Lung (tissue), 10 donors: ENCODE results near the gene RGPD6. TPM values are rescaled to one million over a fixed set of nuclear protein-coding genes. Genes with fewer than 3 reads are reported as not detected.
A peak's percentile ranks its signal among the peaks of the same experiment; 100 is the strongest.
"Not testable (repeated sequence)": the region's sequence is repeated elsewhere in the genome, so short reads cannot be mapped to it uniquely, and the experiment has no call there.

Experiments
- ATAC-seq: fragments of 200-7000 bp; cut with Tn5 transposase; one replicate; pipeline ENCODE4 v1.9.1; 2020; ENCODE audit warnings: moderate number of reproducible peaks; ENCODE audit not compliant: insufficient read depth, low FRiP score
- DNase-seq, 3 donors: peaks; one replicate each; pipeline ENCODE4 v3.0.0-alpha.2; 2013 to 2017
- H3K27ac ChIP-seq, 2 donors: one replicate each; pipeline ENCODE4 v1.5.1; 2013; ENCODE audit warnings: mild to moderate bottlenecking in 2 of 2, moderate library complexity in 2 of 2, control low read depth in 1 of 2, inconsistent platforms in 1 of 2, low read depth in 1 of 2, low read length in 1 of 2
- H3K27me3 ChIP-seq, 3 donors: one replicate each; pipeline ENCODE4 v1.5.1; 2013; ENCODE audit warnings: low read length in 2 of 3; ENCODE audit not compliant: control insufficient read depth in 3 of 3, insufficient read depth in 3 of 3
- H3K36me3 ChIP-seq, 4 donors: one replicate each; pipeline ENCODE4 v1.5.1; 2013; ENCODE audit warnings: low read length in 4 of 4, mild to moderate bottlenecking in 1 of 4, moderate library complexity in 1 of 4; ENCODE audit not compliant: control insufficient read depth in 4 of 4, insufficient read depth in 4 of 4
- H3K4me1 ChIP-seq, 5 donors: one replicate each; pipeline ENCODE4 v1.5.1; 2013; ENCODE audit warnings: low read length in 5 of 5, mild to moderate bottlenecking in 2 of 5, moderate library complexity in 1 of 5; ENCODE audit not compliant: control insufficient read depth in 5 of 5, insufficient read depth in 5 of 5
- H3K4me3 ChIP-seq: one replicate; pipeline ENCODE4 v1.5.1; 2013; ENCODE audit warnings: mild to moderate bottlenecking, control low read depth, moderate library complexity
- H3K9ac ChIP-seq, 2 donors: one replicate each; pipeline ENCODE4 v1.5.1; 2013; ENCODE audit warnings: low read length in 2 of 2, control low read depth in 1 of 2; ENCODE audit not compliant: insufficient read depth in 1 of 2
- H3K9me3 ChIP-seq, 4 donors: one replicate each; pipeline ENCODE4 v1.5.1; 2013; ENCODE audit warnings: low read length in 3 of 4, mild to moderate bottlenecking in 1 of 4, moderate library complexity in 1 of 4; ENCODE audit not compliant: control insufficient read depth in 4 of 4, insufficient read depth in 3 of 4
- WGBS, 2 donors: extraction: QIAGEN DNeasy Blood & Tissue Kit; methylation state at CpG; one replicate each; pipeline ENCODE4 v1.1.7; 2013; 5-methylcytosine and 5-hydroxymethylcytosine counted together
- polyA plus RNA-seq, 2 donors: library from polyadenylated mRNA; stranded (reverse); fragments of 200-250 nt; gene quantifications; one replicate each; pipeline ENCODE4 v1.2.1, GENCODE V29; 2013
- total RNA-seq, 2 donors: library from RNA; depleted of rRNA in 1 of 2; stranded (reverse); fragments of >200 nt in 1 of 2; gene quantifications; one replicate each; pipeline ENCODE4 v1.2.1, GENCODE V29; 2014 to 2021
- donor health status: Bipolar disorder and iron deficiency.
- donor health status: healthy.
- donor health status: DM: yes; HTN: yes; CAD: no.

The RGPD6 gene
- total and polyA plus RNA-seq, 4 donors: 6.2 to 129 (median 15.3) TPM

DNA sequence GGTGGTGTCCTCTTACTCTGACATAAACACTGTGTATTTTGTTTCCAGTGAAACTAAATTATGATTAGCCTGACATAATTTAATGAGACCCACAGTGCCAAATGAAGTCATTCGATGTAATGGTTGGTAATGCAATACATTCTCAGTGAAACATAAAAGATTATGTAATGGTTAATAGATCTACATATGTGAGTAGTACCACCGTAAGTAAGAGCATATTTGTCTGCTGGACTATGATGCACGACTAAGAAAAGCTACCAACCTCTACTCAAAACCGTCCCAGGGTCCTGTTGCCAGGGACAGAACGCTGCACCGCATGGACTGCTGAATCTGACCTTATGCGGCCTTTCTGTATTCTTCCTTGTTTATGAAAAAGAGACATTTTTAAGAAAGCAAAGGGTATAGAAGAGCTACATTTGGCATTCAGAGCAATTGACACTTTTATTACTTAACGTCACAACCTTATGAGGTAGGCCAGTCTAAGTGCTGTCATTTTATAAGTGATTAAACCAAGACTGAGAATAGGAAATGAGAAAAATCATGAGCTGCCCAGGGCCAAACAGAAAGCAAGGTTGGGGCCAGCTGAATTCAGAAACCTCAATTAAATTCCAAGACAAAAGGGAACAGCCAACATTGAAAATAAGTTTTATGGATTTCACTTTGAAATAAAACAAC, 27.0 kb upstream of the RGPD6 start:
- H3K4me1 ChIP-seq, H3K9me3 ChIP-seq, H3K9ac ChIP-seq, DNase-seq, H3K27ac ChIP-seq, ATAC-seq, H3K36me3 ChIP-seq, H3K4me3 ChIP-seq, H3K27me3 ChIP-seq: not testable (repeated sequence)
- WGBS, 2 donors: no CpG with 5 or more reads among the region's 8 CpGs

DNA sequence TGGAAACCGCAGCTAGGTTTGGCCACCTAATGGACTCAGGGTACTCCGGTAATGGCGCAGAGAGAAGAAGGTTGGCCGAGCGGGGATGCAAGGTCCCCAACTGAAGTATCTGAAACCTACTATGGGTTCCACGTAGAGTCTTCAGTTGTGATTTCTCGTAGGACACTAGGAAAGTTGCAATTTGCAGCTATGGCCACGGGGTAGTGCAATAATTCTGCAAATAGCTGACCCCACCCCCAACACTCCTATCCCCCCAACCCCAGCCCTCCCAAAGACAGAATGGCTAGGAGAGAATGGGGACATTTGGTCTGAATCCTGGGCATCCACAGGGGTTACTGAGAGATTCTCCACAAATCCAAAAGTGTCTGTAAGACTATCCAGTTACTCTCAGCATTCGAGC, 25.1 kb upstream of the RGPD6 start:
- WGBS, 2 donors: 89 to 98% methylated on average over 5 of the region's 9 CpGs
- not testable (repeated sequence) for H3K27me3 ChIP-seq, H3K27ac ChIP-seq, H3K36me3 ChIP-seq, DNase-seq, H3K9ac ChIP-seq, ATAC-seq, H3K4me3 ChIP-seq, H3K4me1 ChIP-seq, H3K9me3 ChIP-seq

DNA sequence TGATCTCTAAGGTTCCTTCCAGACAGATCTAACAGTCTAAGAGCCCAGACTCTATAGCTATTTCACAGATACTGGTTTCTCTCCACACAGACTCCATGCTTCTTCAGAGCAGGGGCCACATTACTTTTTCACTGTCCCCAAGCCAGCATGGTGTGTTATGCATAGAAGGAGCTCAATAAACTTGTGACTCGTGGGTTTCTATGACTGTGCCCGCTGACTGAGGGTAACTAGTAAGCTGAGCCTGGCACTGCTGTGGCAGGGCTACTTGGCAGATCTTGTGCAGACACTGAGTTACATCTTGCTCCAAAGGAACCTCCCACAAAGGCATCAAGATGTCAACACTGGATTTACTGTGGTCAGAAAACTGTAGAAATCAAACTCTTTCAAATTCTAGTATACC, 15.0 kb upstream of the RGPD6 start:
- ATAC-seq: not testable (repeated sequence)
- WGBS, 2 donors: no CpG with 5 or more reads among the region's 2 CpGs

GRCh38 chr2:110589677-110590330, 12.8 kb upstream of the RGPD6 start:
- H3K36me3 ChIP-seq, H3K27me3 ChIP-seq, H3K9ac ChIP-seq, H3K4me1 ChIP-seq, H3K9me3 ChIP-seq, ATAC-seq, H3K27ac ChIP-seq, DNase-seq, H3K4me3 ChIP-seq: not testable (repeated sequence)
- no CpG with 5 or more reads among the region's 15 CpGs for WGBS, 2 donors

More for the DNA sequence above, 15.0 kb upstream of the RGPD6 start:
- H3K36me3 ChIP-seq, H3K9me3 ChIP-seq, H3K9ac ChIP-seq, H3K27me3 ChIP-seq, H3K4me1 ChIP-seq, H3K27ac ChIP-seq, DNase-seq, H3K4me3 ChIP-seq: not testable (repeated sequence)

- H3K27me3 ChIP-seq, DNase-seq, H3K4me3 ChIP-seq, H3K36me3 ChIP-seq, ATAC-seq, H3K9ac ChIP-seq, H3K9me3 ChIP-seq, H3K27ac ChIP-seq, H3K4me1 ChIP-seq: not testable (repeated sequence)
- WGBS, 2 donors: no CpG with 5 or more reads among the region's 1 CpG
Observed at GRCh38 chr2:110588520-110588919, 11.5 kb upstream of the RGPD6 start.

DNA sequence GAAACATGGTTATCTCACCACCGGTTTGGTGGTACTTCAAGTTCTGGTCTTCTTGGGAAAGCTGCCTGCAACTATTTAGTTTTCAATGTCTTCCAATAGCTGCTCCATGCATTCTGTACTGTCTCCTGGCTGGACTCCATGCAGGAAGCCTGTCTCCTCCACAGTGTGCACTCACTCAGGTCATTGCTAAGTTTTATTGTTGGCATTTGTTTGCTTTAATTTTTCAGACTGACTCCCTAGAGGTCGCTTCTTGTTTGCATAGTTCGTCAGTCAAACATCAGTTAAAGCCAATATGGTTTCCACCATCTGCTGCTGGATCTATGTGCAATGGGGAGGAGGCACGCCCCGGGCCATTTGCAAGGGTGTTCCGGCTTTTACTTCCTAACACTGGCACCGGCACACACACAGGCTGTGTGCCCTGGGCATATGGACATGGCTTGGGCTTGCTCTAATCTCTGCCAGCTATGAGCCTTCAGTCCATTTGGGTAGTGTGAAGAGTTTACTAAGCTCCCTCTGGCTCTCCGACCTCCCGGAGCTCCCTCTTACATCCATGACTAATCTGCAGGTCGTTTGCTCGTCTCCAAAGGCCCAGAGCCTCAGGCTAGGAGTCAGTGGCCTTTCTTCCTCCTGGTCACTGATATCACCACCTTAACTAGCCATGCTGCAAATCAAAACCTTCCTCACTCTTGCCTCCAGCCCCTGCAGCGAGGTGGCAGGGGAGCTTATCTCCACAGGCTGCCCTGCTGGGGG, 2.4 kb upstream of the RGPD6 start:
- not testable (repeated sequence) for ATAC-seq

DNA sequence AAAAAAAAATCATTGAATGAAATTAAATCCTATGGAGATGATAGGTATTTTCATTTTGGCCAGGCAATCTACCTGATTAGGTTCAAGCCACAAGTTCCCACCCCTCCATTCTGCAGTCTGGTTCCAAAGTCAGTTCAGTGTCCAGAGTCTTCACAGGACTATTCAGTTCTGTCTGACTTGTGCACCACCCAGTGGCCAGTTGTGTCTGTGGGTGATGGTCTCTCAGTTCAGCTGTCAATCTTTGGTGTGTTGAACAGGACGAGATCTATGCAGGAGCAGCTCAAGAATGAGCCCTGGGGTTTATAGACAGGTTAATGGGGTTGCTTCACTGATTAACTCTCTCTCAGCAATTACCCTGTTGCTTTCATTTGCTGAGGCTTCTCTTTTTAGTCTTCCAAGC, 1.4 kb upstream of the RGPD6 start:
- H3K27ac ChIP-seq, H3K27me3 ChIP-seq, H3K9ac ChIP-seq, H3K9me3 ChIP-seq, H3K4me1 ChIP-seq, H3K4me3 ChIP-seq, H3K36me3 ChIP-seq, ATAC-seq, DNase-seq: not testable (repeated sequence)
- no CpG with 5 or more reads among the region's 1 CpG for WGBS, 2 donors

More for the DNA sequence above, 2.4 kb upstream of the RGPD6 start:
- not testable (repeated sequence) for H3K4me1 ChIP-seq, H3K9ac ChIP-seq, DNase-seq, H3K36me3 ChIP-seq, H3K4me3 ChIP-seq, H3K27me3 ChIP-seq, H3K27ac ChIP-seq, H3K9me3 ChIP-seq
- no CpG with 5 or more reads among the region's 12 CpGs for WGBS, 2 donors

GRCh38 chr2:110499755-110500377, 77.2 kb downstream of the RGPD6 start:
- not testable (repeated sequence) for H3K4me3 ChIP-seq, H3K27me3 ChIP-seq, H3K36me3 ChIP-seq, H3K27ac ChIP-seq, DNase-seq, H3K9ac ChIP-seq, H3K4me1 ChIP-seq, H3K9me3 ChIP-seq
- WGBS, 2 donors: no CpG with 5 or more reads among the region's 8 CpGs
- ATAC-seq: peak; percentile 75
